Muscle of arm (tissue), 12 donors: Measurements from ENCODE around the gene ICOSLG. TPM values are rescaled to one million over a fixed set of nuclear protein-coding genes. Genes with fewer than 3 reads are reported as not detected.
"Not testable (repeated sequence)": the region's sequence is repeated elsewhere in the genome, so short reads cannot be mapped to it uniquely, and the experiment has no call there.

Source experiments
- DNase-seq: peaks from one replicate; pipeline ENCODE4 v3.0.0-alpha.2; 2013
- polyA plus RNA-seq, 12 donors: library from polyadenylated mRNA; unstranded; fragments of 120-200 nt; gene quantifications; one replicate each; pipeline ENCODE4 v1.2.1, GENCODE V29; 2013; ENCODE audit not compliant: insufficient read length in 12 of 12

Gene ICOSLG
- polyA plus RNA-seq, 12 donors = 4.6 to 78.0 (median 7.4) TPM

- DNase-seq = no peak
Measured at GRCh38 chr21:44267655-44268142, 27.0 kb upstream of the ICOSLG start.

- DNase-seq = no peak
Measured at GRCh38 chr21:44265734-44266270, 25.1 kb upstream of the ICOSLG start.

GRCh38 chr21:44263768-44264167 is 23.0 kb upstream of the ICOSLG start:
- no peak for DNase-seq

GRCh38 chr21:44263221-44263760 is 22.5 kb upstream of the ICOSLG start:
- no peak for DNase-seq

- DNase-seq = no peak
Measured at GRCh38 chr21:44262338-44263056, 21.8 kb upstream of the ICOSLG start.

- DNase-seq = no peak
Measured at GRCh38 chr21:44261675-44262295, 21.0 kb upstream of the ICOSLG start, which contains the start of gene DNMT3L. TSS of gene DNMT3L (minus strand) at chr21:44261897. CDS start at chr21:44261259, 638 bp downstream.

- no peak for DNase-seq
Measured at GRCh38 chr21:44260791-44261631, 20.3 kb upstream of the ICOSLG start.

GRCh38 chr21:44260066-44260465 is 19.3 kb upstream of the ICOSLG start:
- no peak for DNase-seq

GRCh38 chr21:44259082-44259705 is 18.5 kb upstream of the ICOSLG start:
- DNase-seq = no peak

- no peak for DNase-seq
Measured at GRCh38 chr21:44258056-44258725, 17.4 kb upstream of the ICOSLG start.

- DNase-seq = no peak
Measured at GRCh38 chr21:44255511-44255981, 14.8 kb upstream of the ICOSLG start.

GRCh38 chr21:44253832-44254710 is 13.3 kb upstream of the ICOSLG start:
- DNase-seq = no peak

- not testable (repeated sequence) for DNase-seq
Measured at GRCh38 chr21:44249204-44250037, 8.7 kb upstream of the ICOSLG start.

- not testable (repeated sequence) for DNase-seq
Measured at GRCh38 chr21:44247904-44248303, 7.2 kb upstream of the ICOSLG start.

GRCh38 chr21:44243980-44244379 is 3.2 kb upstream of the ICOSLG start:
- not testable (repeated sequence) for DNase-seq

GRCh38 chr21:44241281-44241680 is 538 bp upstream of the ICOSLG start:
- not testable (repeated sequence) for DNase-seq

- not testable (repeated sequence) for DNase-seq
Measured at GRCh38 chr21:44240353-44240752, 390 bp downstream of the ICOSLG start.

- DNase-seq = not testable (repeated sequence)
Measured at GRCh38 chr21:44229561-44229960, 11.2 kb downstream of the ICOSLG start.
